DMS53 treated with DMSO at 0.1 percent for 48 hours (cell line): ENCODE data around the gene CEMP1.

Source experiments
- DNase-seq: peaks from one replicate; lab custom pipeline; 2025; ENCODE audit not compliant: unreplicated experiment; lab: John Stamatoyannopoulos, UW

The CEMP1 gene

DNA sequence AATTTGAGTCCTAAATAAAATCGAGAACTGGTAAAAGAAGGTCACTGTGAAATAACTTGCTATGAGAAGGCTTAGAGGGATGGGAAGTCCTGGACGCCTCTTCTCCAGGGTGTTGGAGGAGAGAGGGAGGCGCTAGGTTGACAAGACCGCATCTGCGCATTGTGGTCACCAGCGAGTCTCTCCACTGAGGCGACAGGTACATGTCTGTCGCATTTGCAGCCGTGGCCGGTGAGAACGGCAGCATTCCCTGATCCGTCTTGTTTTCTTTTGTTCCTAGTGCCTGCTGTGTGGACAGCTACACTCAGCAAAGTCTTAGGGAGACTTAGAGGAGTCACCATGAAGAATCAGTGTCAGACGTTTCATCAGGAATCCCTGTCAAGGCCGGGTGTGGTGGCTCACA lies 25.5 kb downstream of the CEMP1 start:
- no peak for DNase-seq

- DNase-seq: no peak
Measured at GRCh38 chr16:2501946-2502895, 29.0 kb downstream of the CEMP1 start.

DNA sequence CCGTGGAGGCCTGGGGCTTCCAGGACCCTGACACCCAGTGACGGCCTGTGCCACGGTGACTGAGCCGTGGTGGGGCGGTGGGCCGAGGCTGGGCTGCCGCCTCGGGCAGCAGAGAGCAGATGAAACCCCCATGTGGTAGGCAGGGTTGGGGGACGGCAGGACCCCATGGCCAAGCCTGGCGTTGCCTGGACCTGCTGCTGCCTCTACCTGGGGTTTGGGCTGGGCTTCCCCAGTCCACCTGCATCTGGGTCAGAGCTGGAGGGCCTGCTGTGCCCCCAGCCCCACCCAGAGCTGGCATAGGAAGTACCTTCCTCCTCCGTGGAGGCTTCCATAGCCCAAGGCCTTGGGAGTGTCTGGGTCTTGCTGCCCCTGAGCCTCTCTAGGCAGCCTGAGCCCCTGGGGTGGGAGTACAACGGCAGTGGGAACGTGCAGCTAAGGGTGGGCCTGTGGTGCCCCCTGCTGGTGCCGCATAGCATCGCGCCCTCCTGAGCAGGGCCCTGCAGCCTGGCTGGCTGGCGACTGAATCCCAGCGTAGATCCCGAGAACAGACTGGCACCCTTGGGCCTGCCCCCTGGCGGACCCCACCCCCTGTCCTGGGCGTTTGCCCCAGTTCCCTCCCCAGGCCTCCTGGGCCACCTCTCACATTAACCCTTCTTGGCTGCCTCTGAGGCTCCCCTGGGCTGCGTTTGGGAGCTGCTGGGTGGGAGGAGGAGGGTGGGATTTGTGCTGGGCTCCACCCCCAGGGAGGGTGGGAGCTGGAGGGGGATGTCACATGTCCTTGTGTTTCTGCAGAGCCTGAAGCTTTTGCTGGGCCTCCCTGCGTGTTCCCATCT lies 30.1 kb downstream of the CEMP1 start:
- peak; percentile 39 for DNase-seq

DNA sequence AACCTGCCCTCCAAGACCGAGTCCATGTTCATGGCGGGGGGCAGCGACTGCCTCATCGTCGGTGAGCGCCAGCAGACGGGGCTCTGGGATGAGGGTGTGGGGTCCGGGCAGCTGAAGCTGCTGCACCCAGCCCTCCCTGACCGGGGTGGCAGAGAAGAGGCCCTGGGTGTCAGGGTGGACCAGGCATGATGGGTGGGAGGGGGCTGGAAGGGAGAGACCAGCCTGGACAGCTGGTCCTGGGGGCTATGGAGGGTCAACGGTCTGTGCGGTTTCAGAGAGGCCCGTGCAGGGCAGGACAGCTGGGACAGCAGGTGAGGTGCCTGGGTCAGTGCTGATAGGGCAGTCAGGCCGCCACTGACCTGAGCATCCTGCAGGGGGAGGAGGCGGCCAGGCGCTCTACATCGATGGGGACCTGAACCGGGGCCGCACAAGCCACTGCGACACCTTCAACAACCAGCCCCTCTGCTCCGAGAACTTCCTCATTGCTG lies 30.7 kb downstream of the CEMP1 start:
- no peak for DNase-seq

GRCh38 chr16:2499890-2500429 lies 31.2 kb downstream of the CEMP1 start:
- DNase-seq: no peak

GRCh38 chr16:2499454-2499853 lies 31.8 kb downstream of the CEMP1 start:
- no peak for DNase-seq

GRCh38 chr16:2498531-2499253 lies 32.5 kb downstream of the CEMP1 start:
- DNase-seq: no peak

DNA sequence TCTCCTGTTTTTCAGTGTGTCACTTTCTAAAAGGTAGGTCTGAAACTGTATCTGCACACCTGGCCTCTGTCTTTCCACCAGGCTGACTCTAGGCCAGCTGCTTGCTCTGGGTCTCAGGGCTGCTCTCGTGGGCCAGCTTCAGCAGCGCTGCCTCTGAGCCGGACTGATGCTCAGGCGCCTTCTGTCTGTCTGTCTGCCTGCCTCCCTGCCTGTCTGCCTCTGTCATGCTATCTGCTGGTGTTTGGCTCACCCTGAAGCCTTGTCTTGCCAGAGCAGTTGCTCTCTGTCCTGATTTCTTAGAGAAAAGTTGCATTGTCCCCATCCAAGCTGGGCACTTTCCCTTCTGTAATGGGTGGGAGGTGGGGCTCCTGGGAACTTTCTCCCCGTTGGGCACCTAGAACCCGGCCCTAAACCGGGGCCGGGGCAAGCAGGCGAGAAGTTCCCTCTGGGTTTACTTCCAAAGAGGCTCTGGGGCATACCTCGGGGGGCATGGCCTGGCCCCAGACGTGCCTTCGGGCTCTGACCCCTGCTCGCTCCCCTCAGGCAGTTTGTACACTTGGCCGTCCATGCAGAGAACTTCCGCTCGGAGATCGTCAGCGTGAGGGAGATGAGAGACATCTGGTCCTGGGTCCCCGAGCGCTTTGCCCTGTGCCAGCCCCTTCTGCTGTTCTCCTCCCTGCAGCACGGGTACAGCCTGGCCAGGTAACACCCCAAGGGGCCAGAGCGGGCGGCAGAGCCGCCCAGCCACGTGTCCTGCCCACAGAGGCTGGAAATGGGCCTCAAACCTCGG lies 33.3 kb downstream of the CEMP1 start:
- no peak for DNase-seq

DNA sequence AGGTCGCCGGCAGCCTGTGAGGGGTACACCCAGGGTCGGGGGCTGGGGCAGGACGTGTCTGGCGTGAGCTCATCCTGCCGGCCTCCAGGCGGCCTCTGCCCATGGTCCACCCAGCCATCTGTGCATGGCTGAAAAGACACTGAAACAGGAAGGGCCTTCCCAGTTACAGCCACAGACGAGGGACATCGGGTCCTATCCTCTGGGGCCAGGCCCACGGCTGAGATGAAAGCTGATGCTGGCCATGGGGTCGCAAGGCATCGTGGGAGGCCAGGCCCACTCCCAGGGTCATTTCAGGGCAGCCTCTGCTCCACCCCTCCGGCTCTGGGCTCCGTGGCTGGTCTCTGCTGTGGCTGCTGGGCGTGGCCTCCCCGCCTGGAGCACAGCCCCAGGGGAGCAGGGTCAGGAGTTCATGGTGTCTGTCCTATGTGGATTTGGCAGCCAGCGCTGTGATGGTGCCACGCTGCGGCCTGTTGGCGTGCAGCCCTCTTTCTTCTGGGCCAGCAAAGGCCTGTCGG lies 34.0 kb downstream of the CEMP1 start:
- DNase-seq: no peak

DNA sequence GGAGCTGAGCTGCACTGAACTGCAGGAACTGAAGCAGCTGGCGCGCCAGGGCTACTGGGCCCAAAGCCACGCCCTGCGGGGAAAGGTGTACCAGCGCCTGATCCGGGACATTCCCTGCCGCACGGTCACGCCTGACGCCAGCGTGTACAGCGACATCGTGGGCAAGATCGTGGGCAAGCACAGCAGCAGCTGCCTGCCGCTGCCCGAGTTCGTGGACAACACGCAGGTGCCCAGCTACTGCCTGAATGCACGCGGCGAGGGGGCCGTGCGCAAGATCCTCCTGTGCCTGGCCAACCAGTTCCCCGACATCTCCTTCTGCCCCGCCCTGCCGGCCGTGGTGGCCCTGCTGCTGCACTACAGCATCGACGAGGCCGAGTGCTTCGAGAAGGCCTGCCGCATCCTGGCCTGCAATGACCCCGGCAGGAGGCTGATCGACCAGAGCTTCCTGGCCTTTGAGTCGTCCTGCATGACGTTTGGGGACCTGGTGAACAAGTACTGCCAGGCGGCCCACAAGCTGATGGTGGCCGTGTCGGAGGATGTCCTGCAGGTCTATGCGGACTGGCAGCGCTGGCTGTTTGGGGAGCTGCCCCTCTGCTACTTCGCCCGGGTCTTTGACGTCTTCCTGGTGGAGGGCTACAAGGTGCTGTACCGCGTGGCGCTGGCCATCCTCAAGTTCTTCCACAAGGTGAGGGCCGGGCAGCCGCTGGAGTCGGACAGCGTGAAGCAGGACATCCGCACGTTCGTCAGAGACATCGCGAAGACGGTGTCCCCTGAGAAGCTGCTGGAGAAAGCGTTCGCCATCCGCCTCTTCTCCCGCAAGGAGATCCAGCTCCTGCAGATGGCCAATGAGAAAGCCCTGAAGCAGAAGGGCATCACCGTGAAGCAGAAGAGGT lies 34.7 kb downstream of the CEMP1 start:
- no peak for DNase-seq

DNA sequence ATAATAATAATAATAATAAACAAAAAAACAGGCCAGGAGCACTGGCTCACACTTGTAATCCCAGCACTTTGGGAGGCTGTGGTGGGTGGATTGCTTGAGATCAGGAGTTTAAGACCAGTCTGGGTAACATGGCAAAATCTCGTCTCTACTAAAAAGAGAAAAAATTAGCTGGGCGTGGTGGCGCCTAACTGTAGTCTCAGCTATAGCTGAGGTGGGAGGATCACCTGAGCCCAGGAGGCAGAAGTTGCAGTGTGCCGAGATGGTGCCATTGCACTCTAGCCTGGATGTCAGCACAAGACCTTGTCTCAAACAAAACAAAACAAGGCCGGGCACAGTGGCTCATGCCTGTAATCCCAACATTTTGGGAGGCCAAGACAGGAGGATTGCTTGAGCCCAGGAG lies 36.2 kb downstream of the CEMP1 start:
- DNase-seq: no peak

GRCh38 chr16:2494616-2495015 lies 36.6 kb downstream of the CEMP1 start:
- DNase-seq: no peak

DNA sequence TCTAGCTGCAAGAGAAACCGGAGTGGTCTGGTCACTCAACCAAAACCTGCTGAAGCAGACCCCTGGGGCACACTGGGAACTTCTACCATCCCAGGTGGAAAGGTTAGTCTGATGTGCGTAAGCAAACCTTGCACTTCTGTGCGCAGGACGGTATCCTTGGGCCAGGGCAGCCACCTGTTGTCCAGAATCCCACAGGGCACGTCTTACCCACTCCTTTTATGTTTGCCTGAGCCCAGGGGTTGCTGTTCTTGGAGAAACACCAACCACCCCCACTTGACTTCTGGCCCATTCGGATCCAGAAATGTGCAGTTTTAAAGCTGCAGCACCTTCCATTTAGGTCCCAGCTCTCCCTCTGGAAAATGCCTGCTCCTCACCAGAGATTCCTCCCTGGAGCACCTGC lies 37.6 kb downstream of the CEMP1 start:
- DNase-seq: no peak

GRCh38 chr16:2492292-2492691 lies 38.9 kb downstream of the CEMP1 start:
- no peak for DNase-seq

- DNase-seq: peak; percentile 22
Measured at GRCh38 chr16:2490190-2491105, 40.8 kb downstream of the CEMP1 start.

DNA sequence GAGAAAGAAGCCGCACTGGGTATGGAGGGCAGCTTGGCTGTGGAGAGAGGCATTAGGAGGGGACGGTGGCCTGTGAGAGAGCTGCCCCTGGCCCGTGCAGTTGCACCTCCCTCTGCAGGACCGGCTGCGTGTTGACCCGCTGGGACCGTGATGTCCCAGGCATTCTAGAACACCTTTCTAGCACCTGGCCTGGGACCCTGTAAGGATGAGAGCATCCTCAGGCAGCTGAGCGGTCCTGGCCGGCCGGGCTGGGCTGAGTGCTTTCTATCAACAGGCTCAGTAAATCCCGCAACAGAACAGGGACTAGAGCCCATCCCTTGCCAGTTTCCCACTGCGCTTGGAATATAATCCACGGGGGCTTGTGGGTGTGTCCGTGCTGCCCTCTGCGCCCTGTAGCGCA lies 41.6 kb downstream of the CEMP1 start:
- DNase-seq: no peak

GRCh38 chr16:2487903-2488531 lies 43.2 kb downstream of the CEMP1 start:
- DNase-seq: no peak

DNA sequence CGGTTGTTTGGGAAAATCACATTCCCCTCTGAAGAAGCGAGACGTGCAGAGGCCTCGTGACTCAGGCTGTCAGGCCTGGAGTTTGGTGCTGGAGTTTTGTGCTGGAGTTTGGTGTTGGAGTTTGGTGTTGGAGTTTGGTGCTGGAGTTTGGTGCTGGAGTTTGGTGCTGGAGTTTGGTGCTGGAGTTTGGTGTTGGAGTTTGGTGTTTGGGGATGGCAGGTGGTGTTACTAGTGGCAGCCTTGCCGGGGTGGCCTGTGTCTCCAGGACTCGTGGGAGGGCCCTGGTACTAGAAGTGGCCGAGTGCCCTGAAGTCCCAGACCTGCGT lies 43.7 kb downstream of the CEMP1 start:
- DNase-seq: no peak
